ENCODE data around the gene UGT2B28. TPM values are rescaled to one million over a fixed set of nuclear protein-coding genes. Genes with fewer than 3 reads are reported as not detected.
A peak's percentile ranks its signal among the peaks of the same experiment; 100 is the strongest.
"Not testable (repeated sequence)": the region's sequence is repeated elsewhere in the genome, so short reads cannot be mapped to it uniquely, and the experiment has no call there.

The UGT2B28 gene
- total RNA-seq (2022) (not detected in 2 replicates), Bru-seq, nascent RNA (not detected), BruChase-seq, experiment 1, labeled RNA remaining after a 6-hour chase (percentile 9 among the genes with signal in this experiment), BruChase-seq, experiment 2, labeled RNA remaining after a 2-hour chase (not detected)
- long read RNA-seq, result 0 reads

GRCh38 chr4:69280081-69280480, at the start of gene UGT2B28:
UGT2B28 (plus strand) TSS chr4:69280475; CDS start chr4:69280501, 26 bp downstream.
- H3K36me3 Mint-ChIP-seq (ENCODE audit: insufficient read depth, unreplicated experiment); H3K27ac Mint-ChIP-seq (ENCODE audit: unreplicated experiment); H3K4me1 Mint-ChIP-seq (ENCODE audit: low read depth, unreplicated experiment); H3K4me3 Mint-ChIP-seq (ENCODE audit: low read depth, unreplicated experiment); H3K27me3 Mint-ChIP-seq (ENCODE audit: unreplicated experiment); BruUV-seq (replicated peaks); DNase-seq; H3K9me3 Mint-ChIP-seq (ENCODE audit: low read depth, unreplicated experiment); CTCF ChIA-PET; intact Hi-C loops (cut with micrococcal nuclease; ENCODE audit: unreplicated experiment): not testable (repeated sequence)

GRCh38 chr4:69239092-69239491, 41.2 kb upstream of the UGT2B28 start:
- no TSS peak for BruUV-seq (replicated peaks)
- H3K27me3 Mint-ChIP-seq (ENCODE audit: unreplicated experiment), result no peaks in the 10 kb centered on the region
- peaks cover 5% of the 10 kb centered on the region for H3K9me3 Mint-ChIP-seq (ENCODE audit: low read depth, unreplicated experiment)
- CTCF ChIA-PET, result no interaction called here
- TF ChIP-seq CTCF (IDR thresholded peaks at IDR 0.05; ENCODE audit: unreplicated experiment), result no peak
- intact Hi-C loops (cut with micrococcal nuclease; ENCODE audit: unreplicated experiment), result no loop called here
- DNase-seq, result no peak
- no peak overlapping the region for H3K4me3 Mint-ChIP-seq (ENCODE audit: low read depth, unreplicated experiment)
- peak overlapping the region; percentile 63 for H3K27ac Mint-ChIP-seq (ENCODE audit: unreplicated experiment)
- H3K36me3 Mint-ChIP-seq (ENCODE audit: insufficient read depth, unreplicated experiment), result no peaks in the 10 kb centered on the region
- peaks cover 24% of the 10 kb centered on the region for H3K4me1 Mint-ChIP-seq (ENCODE audit: low read depth, unreplicated experiment)

- Mint-ChIP-seq H3K36me3 (ENCODE audit: insufficient read depth, unreplicated experiment) (no peaks in the 10 kb centered on the region), H3K27ac (ENCODE audit: unreplicated experiment) (peak overlapping the region; percentile 63), H3K4me1 (ENCODE audit: low read depth, unreplicated experiment) (peaks cover 24% of the 10 kb centered on the region), H3K9me3 (ENCODE audit: low read depth, unreplicated experiment) (peaks cover 4% of the 10 kb centered on the region), H3K27me3 (ENCODE audit: unreplicated experiment) (no peaks in the 10 kb centered on the region), H3K4me3 (ENCODE audit: low read depth, unreplicated experiment) (peak overlapping the region; percentile 43)
- TF ChIP-seq CTCF (IDR thresholded peaks at IDR 0.05; ENCODE audit: unreplicated experiment), result no peak
- intact Hi-C loops (cut with micrococcal nuclease; ENCODE audit: unreplicated experiment), result no loop called here
- CTCF ChIA-PET, result interaction anchor here (1.1 kb wide), 1 partner anchor 60 kb away, joined by 4 read pairs; no protein-coding TSS in a partner anchor
- BruUV-seq (replicated peaks), result no TSS peak
- peak; percentile 26 for DNase-seq
Observed at GRCh38 chr4:69239557-69240168, 40.6 kb upstream of the UGT2B28 start.

- CTCF ChIA-PET, result interaction anchor here (1.1 kb wide), 1 partner anchor 61 kb away, joined by 4 read pairs; no protein-coding TSS in a partner anchor
- H3K27ac Mint-ChIP-seq (ENCODE audit: unreplicated experiment), result peak overlapping the region; percentile 63
- peaks cover 24% of the 10 kb centered on the region for H3K4me1 Mint-ChIP-seq (ENCODE audit: low read depth, unreplicated experiment)
- H3K36me3 Mint-ChIP-seq (ENCODE audit: insufficient read depth, unreplicated experiment); H3K9me3 Mint-ChIP-seq (ENCODE audit: low read depth, unreplicated experiment); intact Hi-C loops (cut with micrococcal nuclease; ENCODE audit: unreplicated experiment); H3K27me3 Mint-ChIP-seq (ENCODE audit: unreplicated experiment); BruUV-seq (replicated peaks); H3K4me3 Mint-ChIP-seq (ENCODE audit: low read depth, unreplicated experiment): not testable (repeated sequence)
- peak; percentile 9 for DNase-seq
Observed at GRCh38 chr4:69240787-69241186, 39.5 kb upstream of the UGT2B28 start.

- H3K27ac Mint-ChIP-seq (ENCODE audit: unreplicated experiment); H3K27me3 Mint-ChIP-seq (ENCODE audit: unreplicated experiment); BruUV-seq (replicated peaks); CTCF ChIA-PET; intact Hi-C loops (cut with micrococcal nuclease; ENCODE audit: unreplicated experiment); H3K9me3 Mint-ChIP-seq (ENCODE audit: low read depth, unreplicated experiment); DNase-seq; H3K4me3 Mint-ChIP-seq (ENCODE audit: low read depth, unreplicated experiment); H3K36me3 Mint-ChIP-seq (ENCODE audit: insufficient read depth, unreplicated experiment): not testable (repeated sequence)
- H3K4me1 Mint-ChIP-seq (ENCODE audit: low read depth, unreplicated experiment), result peaks cover 24% of the 10 kb centered on the region
Observed at GRCh38 chr4:69241746-69242145, 38.5 kb upstream of the UGT2B28 start.

GRCh38 chr4:69242562-69243240, 37.6 kb upstream of the UGT2B28 start:
- H3K4me3 Mint-ChIP-seq (ENCODE audit: low read depth, unreplicated experiment); H3K27me3 Mint-ChIP-seq (ENCODE audit: unreplicated experiment); CTCF ChIA-PET; intact Hi-C loops (cut with micrococcal nuclease; ENCODE audit: unreplicated experiment); H3K36me3 Mint-ChIP-seq (ENCODE audit: insufficient read depth, unreplicated experiment); BruUV-seq (replicated peaks); H3K9me3 Mint-ChIP-seq (ENCODE audit: low read depth, unreplicated experiment): not testable (repeated sequence)
- peak; percentile 2 for DNase-seq
- peaks cover 24% of the 10 kb centered on the region for H3K4me1 Mint-ChIP-seq (ENCODE audit: low read depth, unreplicated experiment)
- peak overlapping the region; percentile 44 for H3K27ac Mint-ChIP-seq (ENCODE audit: unreplicated experiment)

GRCh38 chr4:69250884-69251283, 29.4 kb upstream of the UGT2B28 start:
- CTCF ChIA-PET; intact Hi-C loops (cut with micrococcal nuclease; ENCODE audit: unreplicated experiment); H3K4me1 Mint-ChIP-seq (ENCODE audit: low read depth, unreplicated experiment); BruUV-seq (replicated peaks); H3K4me3 Mint-ChIP-seq (ENCODE audit: low read depth, unreplicated experiment); H3K36me3 Mint-ChIP-seq (ENCODE audit: insufficient read depth, unreplicated experiment); H3K9me3 Mint-ChIP-seq (ENCODE audit: low read depth, unreplicated experiment); DNase-seq; H3K27ac Mint-ChIP-seq (ENCODE audit: unreplicated experiment); H3K27me3 Mint-ChIP-seq (ENCODE audit: unreplicated experiment): not testable (repeated sequence)

- H3K36me3 Mint-ChIP-seq (ENCODE audit: insufficient read depth, unreplicated experiment); H3K27me3 Mint-ChIP-seq (ENCODE audit: unreplicated experiment); H3K9me3 Mint-ChIP-seq (ENCODE audit: low read depth, unreplicated experiment); CTCF ChIA-PET; H3K4me1 Mint-ChIP-seq (ENCODE audit: low read depth, unreplicated experiment); BruUV-seq (replicated peaks); intact Hi-C loops (cut with micrococcal nuclease; ENCODE audit: unreplicated experiment); DNase-seq; H3K4me3 Mint-ChIP-seq (ENCODE audit: low read depth, unreplicated experiment); H3K27ac Mint-ChIP-seq (ENCODE audit: unreplicated experiment): not testable (repeated sequence)
Observed at GRCh38 chr4:69253147-69253772, 27.0 kb upstream of the UGT2B28 start.

All from Calu3 (cell line).